Stimulated activated naive B cell treated with anti-CD40 and anti-IgM and Interleukin-4, amounts not matched to agents 10 μg/mL and 1 μg/mL and 100 μg/mL, for 72 hours (primary cell): Measurements from ENCODE around the gene NKD1.

Experiments used
- ATAC-seq, 2 donors: fragments of 150-1000 bp; cut with Tn5 transposase; replicated peaks; 2 replicates each; pipeline ENCODE4 v1.10.0; 2021; ENCODE audit warnings: moderate library complexity in 1 of 2
- DNase-seq: peaks from one replicate; pipeline ENCODE4 v3.0.0; 2021
- H3K27ac Mint-ChIP-seq: one replicate; pipeline ENCODE4 v1.8.0; 2022; ENCODE audit warnings: mild to moderate bottlenecking, mixed read lengths
- H3K27me3 Mint-ChIP-seq, 2 donors: one replicate each; pipeline ENCODE4 v1.8.0; 2022; ENCODE audit warnings: mixed read lengths in 2 of 2
- H3K36me3 Mint-ChIP-seq, 2 donors: one replicate each; pipeline ENCODE4 v1.8.0; 2022; ENCODE audit warnings: mixed read lengths in 2 of 2, mild to moderate bottlenecking in 1 of 2
- H3K4me1 Mint-ChIP-seq, 2 donors: one replicate each; pipeline ENCODE4 v1.8.0; 2022; ENCODE audit warnings: mixed read lengths in 2 of 2, mild to moderate bottlenecking in 1 of 2
- H3K4me3 Mint-ChIP-seq, 2 donors: one replicate each; pipeline ENCODE4 v1.8.0; 2022; ENCODE audit warnings: mild to moderate bottlenecking in 2 of 2, mixed read lengths in 2 of 2, moderate library complexity in 1 of 2
- H3K9me3 Mint-ChIP-seq, 2 donors: one replicate each; pipeline ENCODE4 v1.8.0; 2022; ENCODE audit warnings: mixed read lengths in 2 of 2, mild to moderate bottlenecking in 1 of 2

Gene NKD1

DNA sequence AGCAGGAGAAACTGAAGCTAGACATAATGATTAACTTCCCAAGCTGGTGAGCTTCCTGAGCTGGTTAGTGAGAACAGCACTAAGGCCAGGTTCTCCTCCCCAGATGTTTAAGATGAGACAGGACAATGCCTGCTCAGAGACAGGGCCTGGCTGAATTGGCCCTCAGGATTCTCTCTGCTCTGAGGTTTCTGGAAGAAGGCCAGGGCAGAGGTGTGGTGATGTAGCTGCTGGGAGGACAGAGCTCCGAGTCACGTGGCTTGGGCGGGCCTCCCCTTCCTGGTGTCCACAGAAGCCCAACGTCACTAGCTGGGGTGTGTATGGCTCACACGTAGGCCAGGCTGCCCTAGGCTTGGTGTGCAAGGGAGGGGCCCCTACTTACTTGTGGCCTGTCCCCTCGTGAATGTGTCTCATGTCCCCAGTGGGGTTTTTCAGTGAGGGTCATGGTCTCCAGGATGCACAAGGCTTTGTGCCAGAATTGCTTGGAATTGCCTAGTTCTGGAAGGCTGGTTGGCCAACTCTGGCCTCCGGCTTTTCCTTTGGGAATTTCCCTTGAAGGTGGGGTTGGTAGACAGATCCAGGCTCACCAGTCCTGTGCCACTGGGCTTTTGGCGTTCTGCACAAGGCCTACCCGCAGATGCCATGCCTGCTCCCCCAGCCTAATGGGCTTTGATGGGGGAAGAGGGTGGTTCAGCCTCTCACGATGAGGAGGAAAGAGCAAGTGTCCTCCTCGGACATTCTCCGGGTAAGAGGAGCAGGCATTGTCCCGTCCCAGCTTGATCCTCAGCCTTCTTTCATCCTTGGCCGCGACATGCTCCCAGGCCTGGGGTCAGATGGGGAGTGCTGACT is 148.6 kb downstream of the NKD1 start:
- Mint-ChIP-seq H3K9me3 (no peaks in the 10 kb centered on the region), H3K27me3 (peaks cover 9 to 14% of the 10 kb centered on the region in 2 donors), H3K4me3 (peak overlapping the region in 1 of 2 donors; percentile 17), H3K27ac (peak overlapping the region; percentile 93), H3K4me1 (peaks cover 69 to 92% of the 10 kb centered on the region in 2 donors), H3K36me3 (peaks cover 12 to 21% of the 10 kb centered on the region in 2 donors)
- DNase-seq (no peak), ATAC-seq (peak; percentile 13)

DNA sequence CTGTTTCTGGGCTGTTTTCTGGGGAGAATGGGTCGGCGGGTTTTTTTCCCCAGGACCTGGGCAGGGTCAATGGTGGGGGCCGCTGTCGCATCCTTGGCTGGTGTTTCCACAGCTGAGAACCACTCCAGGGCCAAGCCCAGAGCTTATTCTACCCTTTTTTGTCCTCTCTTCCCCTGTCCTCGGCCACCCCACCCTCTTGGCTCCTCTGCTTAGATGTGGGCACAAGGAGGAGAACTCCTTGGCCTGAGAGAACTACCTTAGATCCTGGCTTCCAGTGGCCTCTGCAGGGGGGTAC is 149.2 kb downstream of the NKD1 start:
- DNase-seq, result no peak
- Mint-ChIP-seq H3K4me3 (peak overlapping the region; percentile 85 to 88), H3K9me3 (no peaks in the 10 kb centered on the region), H3K27ac (peak overlapping the region; percentile 93), H3K4me1 (peaks cover 67 to 95% of the 10 kb centered on the region in 2 donors), H3K36me3 (peaks cover 12 to 19% of the 10 kb centered on the region in 2 donors), H3K27me3 (peaks cover 7 to 11% of the 10 kb centered on the region in 2 donors)
- ATAC-seq, result no peak

DNA sequence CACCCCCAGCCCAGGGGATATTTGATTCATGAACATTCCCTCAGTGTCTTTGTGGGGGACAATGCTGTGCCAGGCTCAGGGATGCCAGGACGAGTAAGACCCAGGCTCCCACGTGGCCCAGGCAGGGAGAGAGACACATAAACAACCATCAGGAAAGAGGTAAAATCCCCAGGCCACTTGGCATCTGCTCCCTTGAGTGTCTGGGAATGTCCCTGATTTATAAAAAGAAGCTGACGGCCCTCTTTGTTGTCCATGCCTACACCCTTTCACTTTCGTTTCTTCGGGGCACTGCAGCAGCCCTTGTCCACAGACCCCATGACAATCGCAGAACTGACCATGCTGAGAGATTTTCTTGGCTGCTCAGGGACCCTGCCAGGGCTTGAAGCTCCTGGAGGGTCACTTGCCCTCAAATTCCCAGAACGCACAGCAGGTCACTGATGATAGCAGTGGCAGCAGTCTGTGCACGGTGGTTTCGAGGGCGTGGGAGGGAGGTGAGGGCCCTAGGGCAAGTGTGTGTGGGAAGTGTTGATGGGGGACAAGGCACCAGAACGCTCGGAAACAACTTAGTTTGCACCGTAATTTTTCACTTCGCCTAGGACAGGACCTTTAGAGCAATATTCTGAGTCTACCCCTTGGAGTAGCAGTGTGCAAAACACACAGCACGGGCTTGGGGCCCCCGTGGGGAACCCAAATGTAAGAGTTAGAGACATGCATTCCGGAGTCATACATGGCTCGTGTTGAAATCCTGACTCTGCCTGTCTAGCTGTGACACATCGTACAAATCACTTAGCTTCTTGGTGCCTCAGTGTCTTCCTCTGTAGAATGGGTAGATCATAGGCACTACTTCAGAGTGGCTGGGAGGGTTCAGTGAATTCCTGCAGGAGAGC is 149.9 kb downstream of the NKD1 start:
- peak overlapping the region; percentile 93 for H3K27ac Mint-ChIP-seq
- peak; percentile 64 to 68 for ATAC-seq
- peak; percentile 67 for DNase-seq
- H3K9me3 Mint-ChIP-seq, result no peaks in the 10 kb centered on the region
- peaks cover 0 to 8% of the 10 kb centered on the region in 2 donors for H3K27me3 Mint-ChIP-seq
- peak overlapping the region; percentile 85 to 88 for H3K4me3 Mint-ChIP-seq
- H3K36me3 Mint-ChIP-seq, result peaks cover 10 to 18% of the 10 kb centered on the region in 2 donors
- peaks cover 62 to 92% of the 10 kb centered on the region in 2 donors for H3K4me1 Mint-ChIP-seq
